Measurements from ENCODE around the gene C3orf18.
A peak's percentile ranks its signal among the peaks of the same experiment; 100 is the strongest.

The C3orf18 gene

GRCh38 chr3:50577348-50577747 is 9.8 kb upstream of the C3orf18 start:
- DNase-seq: no peak

GRCh38 chr3:50575372-50575771 is 7.8 kb upstream of the C3orf18 start:
- no peak for DNase-seq

- peak in 1 of 2 donors; percentile 51 for DNase-seq
Observed at GRCh38 chr3:50574444-50574831, 6.9 kb upstream of the C3orf18 start.

GRCh38 chr3:50573566-50574443 is 6.3 kb upstream of the C3orf18 start:
- peak; percentile 68 to 76 for DNase-seq

- peak; percentile 49 to 59 for DNase-seq
Observed at GRCh38 chr3:50572801-50573371, 5.3 kb upstream of the C3orf18 start.

GRCh38 chr3:50572158-50572557 is 4.6 kb upstream of the C3orf18 start:
- DNase-seq: peak; percentile 86 to 88

GRCh38 chr3:50571486-50571885 is 3.9 kb upstream of the C3orf18 start:
- DNase-seq: peak in 1 of 2 donors; percentile 23

GRCh38 chr3:50570508-50571279 is 3.1 kb upstream of the C3orf18 start:
- peak in 1 of 2 donors; percentile 19 for DNase-seq

- peak; percentile 96 to 98 for DNase-seq
Observed at GRCh38 chr3:50568947-50569749, 1.6 kb upstream of the C3orf18 start, which contains the start of gene HEMK1. Gene HEMK1, plus strand, starts transcription at chr3:50569522. Its CDS starts 1,583 bp downstream, at chr3:50571105.

- no peak for DNase-seq
Observed at GRCh38 chr3:50567011-50567385, 549 bp downstream of the C3orf18 start.

GRCh38 chr3:50564321-50564720 is 3.2 kb downstream of the C3orf18 start:
- DNase-seq: no peak

- DNase-seq: no peak
Observed at GRCh38 chr3:50563867-50564266, 3.7 kb downstream of the C3orf18 start.

- no peak for DNase-seq
Observed at GRCh38 chr3:50562861-50563260, 4.7 kb downstream of the C3orf18 start.

GRCh38 chr3:50559702-50560101 is 7.8 kb downstream of the C3orf18 start:
- DNase-seq: no peak

GRCh38 chr3:50557915-50558314 is 9.6 kb downstream of the C3orf18 start:
- no peak for DNase-seq

GRCh38 chr3:50557106-50557505 is 10.4 kb downstream of the C3orf18 start:
- DNase-seq: no peak

- DNase-seq: no peak
Observed at GRCh38 chr3:50554553-50554952, 13.0 kb downstream of the C3orf18 start.

- no peak for DNase-seq
Observed at GRCh38 chr3:50552598-50552997, 14.9 kb downstream of the C3orf18 start.

GRCh38 chr3:50551681-50552435 is 15.7 kb downstream of the C3orf18 start:
- DNase-seq: no peak

GRCh38 chr3:50551054-50551659 is 16.4 kb downstream of the C3orf18 start:
- no peak for DNase-seq

GRCh38 chr3:50550079-50550736 is 17.3 kb downstream of the C3orf18 start:
- peak; percentile 77 to 82 for DNase-seq

All from stimulated activated CD4-positive, alpha-beta T cell treated with anti-CD3 and anti-CD28 coated beads, Interleukin-2, amount 100 ng/mL, for 24 hours (primary cell).